Panc1 (cell line): ENCODE results near the gene WDR5. TPM values are rescaled to one million over a fixed set of nuclear protein-coding genes. Genes with fewer than 3 reads are reported as not detected.

Source experiments
- ATAC-seq: fragments of 200-7000 bp; cut with Tn5 transposase; 2 replicates; pipeline ENCODE4 v1.9.1; 2020; ENCODE audit warnings: mild to moderate bottlenecking, moderate library complexity
- BruUV-seq: library from RNA; stranded (reverse); fragments of 400-500 nt; replicated peaks from 2 replicates; lab custom pipeline; 2021; lab: Mats Ljungman, UMichigan
- CTCF ChIA-PET: fragments of 300-600 bp; sonication (Branson Sonifier 250); formaldehyde crosslinking; loops from one replicate; lab custom pipeline; 2022; ENCODE audit warnings: antibody characterized with exemption; lab: Charles Lee
- POLR2A ChIA-PET: fragments of 300-600 bp; sonication (Branson Sonifier 250); formaldehyde crosslinking; loops from one replicate; lab custom pipeline; 2022; ENCODE audit warnings: antibody characterized with exemption; lab: Charles Lee
- DNase-seq: peaks from one replicate; pipeline ENCODE4 v3.0.0-alpha.2; 2010; ENCODE audit warnings: low read depth, low spot score
- H3K27ac ChIP-seq: 2 replicates; pipeline ENCODE4 v1.5.1; 2011; ENCODE audit warnings: mild to moderate bottlenecking, low read length, inconsistent platforms
- H3K27me3 ChIP-seq: fragments of 200-500 bp; sonication (Bioruptor generic); 2 replicates; pipeline ENCODE4 v1.6.0; 2014; ENCODE audit warnings: low read length, inconsistent platforms; ENCODE audit not compliant: control insufficient read depth, insufficient read depth
- H3K36me3 ChIP-seq: fragments of 200-500 bp; sonication (Bioruptor generic); 2 replicates; pipeline ENCODE4 v1.5.1; 2014; ENCODE audit warnings: inconsistent platforms, mild to moderate bottlenecking, low read length, moderate library complexity; ENCODE audit not compliant: control insufficient read depth, insufficient read depth
- H3K4me1 ChIP-seq: 2 replicates; pipeline ENCODE4 v1.5.1; 2011; ENCODE audit warnings: inconsistent platforms, mild to moderate bottlenecking, low read length, moderate library complexity; ENCODE audit not compliant: control insufficient read depth, insufficient read depth
- H3K4me3 ChIP-seq, 2 experiments: 2 replicates each; pipeline ENCODE4 v1.5.1; 2011 to 2012; ENCODE audit warnings: low read depth in 2 of 2, low read length in 2 of 2, mild to moderate bottlenecking in 2 of 2, inconsistent platforms in 1 of 2, moderate library complexity in 1 of 2
- H3K9me3 ChIP-seq: fragments of 200-500 bp; sonication (Bioruptor generic); 2 replicates; pipeline ENCODE4 v1.5.1; 2014; ENCODE audit warnings: low read depth, mild to moderate bottlenecking, inconsistent platforms, low read length, moderate library complexity; ENCODE audit not compliant: control insufficient read depth, insufficient read depth
- POLR2AphosphoS5 ChIP-seq: IDR thresholded peaks from 2 replicates; pipeline ENCODE4 v1.6.1; 2012; ENCODE audit warnings: mild to moderate bottlenecking, low read depth, low read length, moderate library complexity
- SIN3A ChIP-seq: IDR thresholded peaks from 2 replicates; pipeline ENCODE4 v1.6.1; 2012; ENCODE audit warnings: low read depth, mild to moderate bottlenecking, low read length, moderate library complexity, borderline replicate concordance; ENCODE audit not compliant: insufficient read depth
- TCF7L2 ChIP-seq: IDR thresholded peaks from 2 replicates; pipeline ENCODE4 v1.6.1; 2011; ENCODE audit warnings: mild to moderate bottlenecking, low read depth, low read length, inconsistent platforms
- in situ Hi-C: cut with HindIII; loops from 2 replicates; pipeline ENCODE4 v1.10.0; 2016; ENCODE audit warnings: low sequenced_read_pairs, low pct_unique_long_range_greater_than_20kb
- intact Hi-C: fragments of 100-400 bp; cut with micrococcal nuclease; formaldehyde crosslinking; loops from one replicate; pipeline ENCODE4 v1.10.0; 2022; ENCODE audit not compliant: unreplicated experiment
- total RNA-seq: library from RNA; stranded (reverse); gene quantifications from one replicate; pipeline ENCODE4 v1.2.1, GENCODE V29; 2021; ENCODE audit not compliant: unreplicated experiment
- TF ChIP-seq, protein P1 (sequence below): fragments of 450-650 bp; IDR thresholded peaks from 2 replicates; pipeline ENCODE4 v1.5.1; 2017; ENCODE audit warnings: mild to moderate bottlenecking
- TF ChIP-seq, protein P2 (sequence below), 2 experiments: IDR thresholded peaks; 2 replicates each; pipeline ENCODE4 v1.6.1; 2011 to 2012; ENCODE audit warnings: low read depth in 2 of 2, control low read depth in 1 of 2, low read length in 1 of 2, mild to moderate bottlenecking in 1 of 2, moderate library complexity in 1 of 2; ENCODE audit not compliant: insufficient read depth in 1 of 2

The WDR5 gene
- total RNA-seq, 1 experiment from 2014 or later = 36.9 TPM

DNA sequence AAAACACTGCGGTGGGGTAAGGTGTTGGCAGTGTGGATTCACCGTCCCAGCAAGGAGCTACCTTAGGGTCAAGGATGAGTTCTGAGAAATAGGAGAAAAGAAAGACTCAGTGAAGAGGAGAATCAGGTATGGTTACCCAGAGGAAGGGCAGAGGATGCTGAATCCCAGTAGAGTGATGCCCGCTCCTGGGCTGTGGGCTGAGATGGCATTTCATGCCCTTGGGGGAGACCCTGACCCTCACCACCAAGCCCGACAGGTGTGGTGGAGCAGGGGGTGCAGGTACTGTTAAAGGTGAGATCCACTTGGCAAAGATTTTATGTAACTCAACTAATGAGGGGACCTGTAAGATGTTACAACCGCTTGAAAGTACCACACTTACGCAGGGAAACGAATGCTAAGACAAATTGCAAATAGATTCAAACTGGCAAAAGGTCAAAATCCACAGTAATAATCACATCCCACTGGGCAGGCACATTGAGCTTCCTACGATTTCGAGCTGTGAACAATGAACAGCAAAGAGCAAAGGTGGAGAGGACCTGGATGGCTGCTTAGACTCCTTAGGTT lies 26.4 kb downstream of the WDR5 start:
- H3K4me3 ChIP-seq = no peak overlapping the region
- no peaks in the 10 kb centered on the region for H3K27me3 ChIP-seq
- CTCF ChIA-PET = no interaction called here
- ATAC-seq (no peak), DNase-seq (no peak)
- POLR2A ChIA-PET = interaction anchor here (0.7 kb wide), 1 partner anchor 1052 kb away, joined by 4 read pairs; no protein-coding TSS in a partner anchor
- TF ChIP-seq POLR2AphosphoS5 = no peak
- TF ChIP-seq TCF7L2 = no peak
- TF ChIP-seq, protein P1, sequence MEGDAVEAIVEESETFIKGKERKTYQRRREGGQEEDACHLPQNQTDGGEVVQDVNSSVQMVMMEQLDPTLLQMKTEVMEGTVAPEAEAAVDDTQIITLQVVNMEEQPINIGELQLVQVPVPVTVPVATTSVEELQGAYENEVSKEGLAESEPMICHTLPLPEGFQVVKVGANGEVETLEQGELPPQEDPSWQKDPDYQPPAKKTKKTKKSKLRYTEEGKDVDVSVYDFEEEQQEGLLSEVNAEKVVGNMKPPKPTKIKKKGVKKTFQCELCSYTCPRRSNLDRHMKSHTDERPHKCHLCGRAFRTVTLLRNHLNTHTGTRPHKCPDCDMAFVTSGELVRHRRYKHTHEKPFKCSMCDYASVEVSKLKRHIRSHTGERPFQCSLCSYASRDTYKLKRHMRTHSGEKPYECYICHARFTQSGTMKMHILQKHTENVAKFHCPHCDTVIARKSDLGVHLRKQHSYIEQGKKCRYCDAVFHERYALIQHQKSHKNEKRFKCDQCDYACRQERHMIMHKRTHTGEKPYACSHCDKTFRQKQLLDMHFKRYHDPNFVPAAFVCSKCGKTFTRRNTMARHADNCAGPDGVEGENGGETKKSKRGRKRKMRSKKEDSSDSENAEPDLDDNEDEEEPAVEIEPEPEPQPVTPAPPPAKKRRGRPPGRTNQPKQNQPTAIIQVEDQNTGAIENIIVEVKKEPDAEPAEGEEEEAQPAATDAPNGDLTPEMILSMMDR = no peak
- TF ChIP-seq, protein P2, sequence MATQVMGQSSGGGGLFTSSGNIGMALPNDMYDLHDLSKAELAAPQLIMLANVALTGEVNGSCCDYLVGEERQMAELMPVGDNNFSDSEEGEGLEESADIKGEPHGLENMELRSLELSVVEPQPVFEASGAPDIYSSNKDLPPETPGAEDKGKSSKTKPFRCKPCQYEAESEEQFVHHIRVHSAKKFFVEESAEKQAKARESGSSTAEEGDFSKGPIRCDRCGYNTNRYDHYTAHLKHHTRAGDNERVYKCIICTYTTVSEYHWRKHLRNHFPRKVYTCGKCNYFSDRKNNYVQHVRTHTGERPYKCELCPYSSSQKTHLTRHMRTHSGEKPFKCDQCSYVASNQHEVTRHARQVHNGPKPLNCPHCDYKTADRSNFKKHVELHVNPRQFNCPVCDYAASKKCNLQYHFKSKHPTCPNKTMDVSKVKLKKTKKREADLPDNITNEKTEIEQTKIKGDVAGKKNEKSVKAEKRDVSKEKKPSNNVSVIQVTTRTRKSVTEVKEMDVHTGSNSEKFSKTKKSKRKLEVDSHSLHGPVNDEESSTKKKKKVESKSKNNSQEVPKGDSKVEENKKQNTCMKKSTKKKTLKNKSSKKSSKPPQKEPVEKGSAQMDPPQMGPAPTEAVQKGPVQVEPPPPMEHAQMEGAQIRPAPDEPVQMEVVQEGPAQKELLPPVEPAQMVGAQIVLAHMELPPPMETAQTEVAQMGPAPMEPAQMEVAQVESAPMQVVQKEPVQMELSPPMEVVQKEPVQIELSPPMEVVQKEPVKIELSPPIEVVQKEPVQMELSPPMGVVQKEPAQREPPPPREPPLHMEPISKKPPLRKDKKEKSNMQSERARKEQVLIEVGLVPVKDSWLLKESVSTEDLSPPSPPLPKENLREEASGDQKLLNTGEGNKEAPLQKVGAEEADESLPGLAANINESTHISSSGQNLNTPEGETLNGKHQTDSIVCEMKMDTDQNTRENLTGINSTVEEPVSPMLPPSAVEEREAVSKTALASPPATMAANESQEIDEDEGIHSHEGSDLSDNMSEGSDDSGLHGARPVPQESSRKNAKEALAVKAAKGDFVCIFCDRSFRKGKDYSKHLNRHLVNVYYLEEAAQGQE (IDR thresholded peaks at IDR 0.05; ENCODE audit: insufficient read depth in 1 of 2, low read depth in 2 of 2, low read length in 1 of 2) = no peak
- TF ChIP-seq SIN3A = no peak
- BruUV-seq = no TSS peak
- H3K27ac ChIP-seq = no peak overlapping the region
- peaks cover 3% of the 10 kb centered on the region; the same call in 1 of the 2 replicates for H3K36me3 ChIP-seq
- in situ Hi-C loops (no loop called here), intact Hi-C loops (no loop called here)
- H3K4me1 ChIP-seq = no peaks in the 10 kb centered on the region; the same call in 1 of the 2 replicates
- no peaks in the 10 kb centered on the region for H3K9me3 ChIP-seq

DNA sequence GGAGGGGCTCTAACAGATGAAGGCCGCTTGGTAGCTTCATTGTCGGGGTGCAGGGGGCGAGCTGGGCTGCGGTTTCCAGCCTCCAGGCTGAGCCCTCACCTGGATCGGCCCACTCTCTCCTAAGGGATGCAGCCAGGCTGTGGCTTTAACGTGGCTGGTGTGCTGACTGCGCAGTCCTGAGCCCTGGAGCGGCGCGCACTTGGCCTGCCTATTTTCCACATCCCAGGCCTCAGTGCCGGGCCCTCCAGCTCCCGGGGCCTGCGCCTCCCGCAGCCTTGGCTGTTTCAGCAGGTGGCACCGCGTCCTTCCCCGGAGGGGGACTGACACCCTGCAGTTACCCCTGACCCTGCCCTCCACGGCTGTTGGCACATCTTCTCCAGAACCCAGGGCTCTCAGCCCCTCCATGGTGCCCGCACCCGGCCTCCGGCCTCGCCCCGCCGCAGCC lies 27.1 kb downstream of the WDR5 start:
- H3K4me3 ChIP-seq = no peak overlapping the region
- H3K9me3 ChIP-seq = no peaks in the 10 kb centered on the region
- TF ChIP-seq, protein P1 = no peak; the same call in 1 of the 2 replicates
- TF ChIP-seq POLR2AphosphoS5 = no peak
- TF ChIP-seq TCF7L2 = no peak
- TF ChIP-seq SIN3A = no peak
- TF ChIP-seq, protein P2 (IDR thresholded peaks at IDR 0.05; ENCODE audit: insufficient read depth in 1 of 2, low read depth in 2 of 2, low read length in 1 of 2) = no peak
- intact Hi-C loops (no loop called here), in situ Hi-C loops (no loop called here)
- no peaks in the 10 kb centered on the region; the same call in 1 of the 2 replicates for H3K4me1 ChIP-seq
- DNase-seq (no peak), ATAC-seq (no peak)
- no peaks in the 10 kb centered on the region for H3K27me3 ChIP-seq
- CTCF ChIA-PET = no interaction called here
- POLR2A ChIA-PET = no interaction called here
- peaks cover under 1% of the 10 kb centered on the region; the same call in 1 of the 2 replicates for H3K36me3 ChIP-seq
- no TSS peak for BruUV-seq
- H3K27ac ChIP-seq = 0 out of 2 replicates have a peak overlapping the region, but pooled peaks have one; percentile 73
